Calu3 (cell line): Measurements from ENCODE around the gene ADAD2. TPM values are rescaled to one million over a fixed set of nuclear protein-coding genes. Genes with fewer than 3 reads are reported as not detected.
A peak's percentile ranks its signal among the peaks of the same experiment; 100 is the strongest.

Source experiments
- Bru-seq: library from RNA; stranded (reverse); fragments of 400-500 nt; gene quantifications from one replicate; lab custom pipeline; 2021; lab: Mats Ljungman, UMichigan
- BruChase-seq, 2 experiments: library from RNA; stranded (reverse); fragments of 400-500 nt; gene quantifications; one replicate each; lab custom pipeline; 2021; lab: Mats Ljungman, UMichigan
- BruUV-seq: library from RNA; stranded (reverse); fragments of 400-500 nt; replicated peaks from 2 replicates; lab custom pipeline; 2021; lab: Mats Ljungman, UMichigan
- CTCF ChIA-PET: fragments of 300-600 bp; sonication (Branson Sonifier 250); formaldehyde crosslinking; loops from one replicate; lab custom pipeline; 2022; ENCODE audit warnings: antibody characterized with exemption; lab: Charles Lee
- DNase-seq: peaks from one replicate; pipeline ENCODE4 v3.0.0; 2022
- H3K27ac Mint-ChIP-seq: one replicate; pipeline ENCODE4 v1.8.0; 2022; ENCODE audit warnings: mixed read lengths; ENCODE audit not compliant: unreplicated experiment
- H3K27me3 Mint-ChIP-seq: one replicate; pipeline ENCODE4 v1.8.0; 2022; ENCODE audit warnings: mixed read lengths; ENCODE audit not compliant: unreplicated experiment
- H3K36me3 Mint-ChIP-seq: one replicate; pipeline ENCODE4 v1.8.0; 2022; ENCODE audit warnings: mild to moderate bottlenecking, moderate library complexity, mixed read lengths; ENCODE audit not compliant: insufficient read depth, unreplicated experiment
- H3K4me1 Mint-ChIP-seq: one replicate; pipeline ENCODE4 v1.8.0; 2022; ENCODE audit warnings: mild to moderate bottlenecking, low read depth, mixed read lengths; ENCODE audit not compliant: unreplicated experiment
- H3K4me3 Mint-ChIP-seq: one replicate; pipeline ENCODE4 v1.8.0; 2022; ENCODE audit warnings: mild to moderate bottlenecking, low read depth, moderate library complexity, mixed read lengths; ENCODE audit not compliant: unreplicated experiment
- H3K9me3 Mint-ChIP-seq: one replicate; pipeline ENCODE4 v1.8.0; 2022; ENCODE audit warnings: low read depth, mixed read lengths; ENCODE audit not compliant: unreplicated experiment
- intact Hi-C: fragments of 100-400 bp; cut with micrococcal nuclease; formaldehyde crosslinking; loops from one replicate; pipeline ENCODE4 v1.10.0; 2022; ENCODE audit not compliant: unreplicated experiment
- long read RNA-seq: library from polyadenylated mRNA; stranded (forward); transcript quantifications from one replicate; pipeline ENCODE4 v2.0.0, GENCODE V29; 2022
- total RNA-seq: library from RNA; stranded (reverse); gene quantifications from 2 replicates; pipeline ENCODE4 v1.2.3, GENCODE V29; 2022
- TF ChIP-seq, protein P1 (sequence below): fragments of 200-600 bp; IDR thresholded peaks from one replicate; pipeline ENCODE4 v1.8.0; 2022; ENCODE audit warnings: antibody characterized with exemption; ENCODE audit not compliant: unreplicated experiment

The ADAD2 gene
- not detected in 2 replicates for total RNA-seq
- not detected for Bru-seq, nascent RNA
- not detected for BruChase-seq, experiment 1, labeled RNA remaining after a 6-hour chase
- not detected for BruChase-seq, experiment 2, labeled RNA remaining after a 2-hour chase
- long read RNA-seq = 0 reads

DNA sequence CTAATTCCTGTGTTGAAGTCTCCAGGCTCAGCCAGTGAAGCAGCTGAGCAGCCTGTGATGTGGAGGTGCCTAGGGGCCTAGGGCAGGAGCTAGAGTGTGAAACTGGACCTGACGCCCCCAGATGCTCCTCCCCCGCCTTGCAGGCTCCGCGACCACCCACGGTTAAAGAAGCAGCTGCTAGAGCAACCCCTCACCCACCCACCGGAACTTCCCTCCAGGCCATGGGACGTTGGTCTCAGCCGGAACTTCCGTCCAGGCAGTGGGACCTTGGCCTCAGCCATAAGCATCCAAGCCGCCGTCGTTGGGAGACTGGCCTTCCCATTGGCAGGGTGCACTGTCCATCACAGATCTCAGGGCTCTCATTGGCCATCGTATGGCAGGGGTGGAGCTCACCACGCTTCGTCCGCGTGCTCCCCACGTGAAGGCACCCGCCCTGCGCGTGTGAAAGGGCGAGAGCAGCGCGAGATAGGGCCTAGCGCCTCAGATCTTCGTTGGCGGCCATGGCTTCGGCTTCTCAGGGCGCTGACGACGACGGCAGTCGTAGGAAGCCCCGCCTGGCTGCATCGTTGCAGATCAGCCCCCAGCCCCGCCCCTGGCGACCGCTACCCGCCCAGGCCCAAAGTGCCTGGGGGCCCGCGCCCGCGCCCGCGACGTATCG lies at the start of gene ADAD2:
Gene ADAD2 (plus strand): TSS at position 427 of the 658 bp plus-strand sequence. CDS start 74 bp downstream, at position 501.
- Mint-ChIP-seq H3K4me1 (no peaks in the 10 kb centered on the region), H3K4me3 (no peak within 1 kb of the TSS), H3K27me3 (peaks cover 25% of the 10 kb centered on the region), H3K27ac (no peak within 1 kb of the TSS), H3K36me3 (peaks cover 13% of the 10 kb centered on the region), H3K9me3 (no peaks in the 10 kb centered on the region)
- TF ChIP-seq, protein P1, sequence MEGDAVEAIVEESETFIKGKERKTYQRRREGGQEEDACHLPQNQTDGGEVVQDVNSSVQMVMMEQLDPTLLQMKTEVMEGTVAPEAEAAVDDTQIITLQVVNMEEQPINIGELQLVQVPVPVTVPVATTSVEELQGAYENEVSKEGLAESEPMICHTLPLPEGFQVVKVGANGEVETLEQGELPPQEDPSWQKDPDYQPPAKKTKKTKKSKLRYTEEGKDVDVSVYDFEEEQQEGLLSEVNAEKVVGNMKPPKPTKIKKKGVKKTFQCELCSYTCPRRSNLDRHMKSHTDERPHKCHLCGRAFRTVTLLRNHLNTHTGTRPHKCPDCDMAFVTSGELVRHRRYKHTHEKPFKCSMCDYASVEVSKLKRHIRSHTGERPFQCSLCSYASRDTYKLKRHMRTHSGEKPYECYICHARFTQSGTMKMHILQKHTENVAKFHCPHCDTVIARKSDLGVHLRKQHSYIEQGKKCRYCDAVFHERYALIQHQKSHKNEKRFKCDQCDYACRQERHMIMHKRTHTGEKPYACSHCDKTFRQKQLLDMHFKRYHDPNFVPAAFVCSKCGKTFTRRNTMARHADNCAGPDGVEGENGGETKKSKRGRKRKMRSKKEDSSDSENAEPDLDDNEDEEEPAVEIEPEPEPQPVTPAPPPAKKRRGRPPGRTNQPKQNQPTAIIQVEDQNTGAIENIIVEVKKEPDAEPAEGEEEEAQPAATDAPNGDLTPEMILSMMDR = no peak
- no peak for DNase-seq
- no TSS peak for BruUV-seq
- CTCF ChIA-PET = no interaction called here
- intact Hi-C loops = no loop called here

DNA sequence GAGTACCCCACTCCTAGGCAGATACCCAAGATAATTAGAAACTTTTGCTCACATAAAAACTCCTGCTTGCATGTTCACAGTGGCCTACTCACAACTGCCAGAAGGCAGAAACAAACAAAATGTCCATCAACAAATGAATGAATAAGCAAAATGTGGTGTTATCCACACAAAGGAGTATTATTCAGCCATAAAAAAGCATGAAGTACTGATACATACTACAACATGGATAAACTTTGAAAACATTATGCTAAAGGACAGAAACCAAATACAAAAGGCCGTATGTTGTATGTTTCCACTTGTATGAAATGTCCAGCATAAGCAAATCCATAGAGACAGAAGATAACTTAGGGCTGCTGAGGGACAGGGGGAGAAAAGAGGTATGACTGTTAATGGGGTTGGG lies 47.9 kb upstream of the ADAD2 start:
- no peaks in the 10 kb centered on the region for H3K9me3 Mint-ChIP-seq
- CTCF ChIA-PET = no interaction called here

DNA sequence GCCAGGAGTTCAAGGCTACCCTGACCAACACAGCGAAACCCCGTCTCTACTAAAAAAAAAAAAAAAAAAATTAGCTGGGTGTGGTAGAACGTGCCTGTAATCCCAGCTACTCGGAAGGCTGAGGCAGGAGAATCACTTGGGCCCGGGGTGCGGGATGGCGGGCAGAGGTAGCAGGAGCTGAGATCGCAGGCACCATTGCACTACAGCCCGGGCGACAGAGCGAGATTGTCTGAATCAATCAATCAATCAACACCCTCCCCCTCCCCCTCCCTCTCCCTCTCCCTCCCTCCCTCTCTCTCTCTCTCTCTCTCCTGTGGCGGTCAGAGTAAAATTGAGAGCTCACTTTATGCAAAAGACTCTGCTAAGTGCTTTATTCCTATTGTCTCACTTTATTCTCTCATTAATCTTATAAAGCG lies 47.2 kb upstream of the ADAD2 start:
- H3K9me3 Mint-ChIP-seq = no peaks in the 10 kb centered on the region
- no peaks in the 10 kb centered on the region for H3K27me3 Mint-ChIP-seq
- CTCF ChIA-PET = interaction anchor here (0.8 to 1.0 kb wide), 2 partner anchors 59 to 164 kb away, joined by 3 read pairs; no protein-coding TSS in a partner anchor
- H3K36me3 Mint-ChIP-seq = peaks cover 22% of the 10 kb centered on the region
- peak overlapping the region; percentile 95 for H3K4me3 Mint-ChIP-seq
- no peak for DNase-seq
- no TSS peak for BruUV-seq
- intact Hi-C loops = loop anchor here (1.0 kb wide), 1 partner anchor 32 kb away; no protein-coding TSS in a partner anchor
- peaks cover 5% of the 10 kb centered on the region for H3K4me1 Mint-ChIP-seq
- peak overlapping the region; percentile 87 for H3K27ac Mint-ChIP-seq
- TF ChIP-seq, protein P1 = no peak

More for the DNA sequence above, 47.9 kb upstream of the ADAD2 start:
- Mint-ChIP-seq H3K27ac (no peak overlapping the region), H3K36me3 (peaks cover 22% of the 10 kb centered on the region), H3K4me1 (peaks cover 9% of the 10 kb centered on the region), H3K27me3 (no peaks in the 10 kb centered on the region), H3K4me3 (no peak overlapping the region)
- BruUV-seq = no TSS peak
- TF ChIP-seq, protein P1 = no peak
- intact Hi-C loops = no loop called here
- no peak for DNase-seq

DNA sequence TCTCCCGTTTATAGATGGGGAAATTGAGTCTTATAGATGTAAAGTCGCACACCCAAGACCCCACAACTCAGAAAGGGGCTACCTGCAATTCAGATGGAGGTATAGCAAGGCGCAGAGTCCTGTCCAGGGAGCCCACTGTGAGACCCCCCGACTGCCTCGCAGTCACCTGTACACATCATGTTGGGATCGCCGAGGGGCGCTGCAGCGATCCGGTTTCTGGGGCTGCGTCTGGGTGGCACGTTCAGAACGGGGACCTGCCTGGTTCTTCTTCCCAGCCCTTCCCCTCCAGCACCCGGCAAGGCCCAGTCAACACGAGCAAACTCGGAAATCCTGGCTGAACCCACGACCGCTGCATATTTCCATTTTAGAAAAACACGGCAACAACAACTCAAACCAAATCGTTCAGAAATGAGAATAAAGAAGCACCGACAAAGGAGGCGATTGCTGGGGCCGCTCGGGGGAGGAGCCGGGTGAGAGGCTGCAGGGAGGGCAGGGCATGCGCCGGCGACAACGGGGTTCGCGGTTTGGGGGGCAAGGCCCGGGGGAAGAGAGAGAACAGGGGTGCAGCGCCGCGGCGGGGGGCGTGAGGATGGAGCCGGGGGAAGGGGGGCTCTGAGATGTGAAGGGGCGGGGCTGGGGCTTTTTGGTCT lies 46.6 kb upstream of the ADAD2 start:
- no TSS peak for BruUV-seq
- TF ChIP-seq, protein P1 = no peak
- Mint-ChIP-seq H3K27ac (peak overlapping the region; percentile 87), H3K27me3 (no peaks in the 10 kb centered on the region), H3K4me1 (no peaks in the 10 kb centered on the region), H3K9me3 (no peaks in the 10 kb centered on the region), H3K4me3 (peak overlapping the region; percentile 95), H3K36me3 (peaks cover 22% of the 10 kb centered on the region)
- intact Hi-C loops = loop anchor here (1.0 kb wide), 1 partner anchor 31 kb away; no protein-coding TSS in a partner anchor
- DNase-seq = peak; percentile 51
- CTCF ChIA-PET = interaction anchor here (0.8 to 1.3 kb wide), 5 partner anchors 12 to 164 kb away, joined by 3 to 6 read pairs (median 4); partner anchors contain the start of genes MBTPS1 and TAF1C
